HG02642 (cell line): ENCODE results near the gene ARHGAP31.

ENCODE experiments used
- ATAC-seq: cut with Tn5 transposase; IDR thresholded peaks from one replicate; pipeline ENCODE4 v1.9.1; 2021; ENCODE audit warnings: mild to moderate bottlenecking; ENCODE audit not compliant: unreplicated experiment, poor library complexity

ARHGAP31 gene

GRCh38 chr3:119418641-119419040 is 124.5 kb downstream of the ARHGAP31 start:
- ATAC-seq = no peak

GRCh38 chr3:119420196-119420595 is 126.0 kb downstream of the ARHGAP31 start:
- no peak for ATAC-seq

GRCh38 chr3:119427669-119428068 is 133.5 kb downstream of the ARHGAP31 start:
- no peak for ATAC-seq

- ATAC-seq = no peak
These were observed 134.4 kb downstream of the ARHGAP31 start for GRCh38 chr3:119428538-119428937.

GRCh38 chr3:119433613-119434325 is 139.6 kb downstream of the ARHGAP31 start:
- ATAC-seq = no peak

GRCh38 chr3:119434703-119435102 is 140.5 kb downstream of the ARHGAP31 start:
- no peak for ATAC-seq

GRCh38 chr3:119436977-119437376 is 142.8 kb downstream of the ARHGAP31 start:
- ATAC-seq = no peak

- no peak for ATAC-seq
These were observed 143.6 kb downstream of the ARHGAP31 start for GRCh38 chr3:119437691-119438258.

- no peak for ATAC-seq
These were observed 149.0 kb downstream of the ARHGAP31 start for GRCh38 chr3:119443179-119443578.

GRCh38 chr3:119444590-119444989 is 150.4 kb downstream of the ARHGAP31 start:
- ATAC-seq = no peak

- ATAC-seq = no peak
These were observed 159.6 kb downstream of the ARHGAP31 start for GRCh38 chr3:119453822-119454221.

GRCh38 chr3:119456469-119456868 is 162.3 kb downstream of the ARHGAP31 start:
- ATAC-seq = no peak

- no peak for ATAC-seq
These were observed 163.1 kb downstream of the ARHGAP31 start for GRCh38 chr3:119457246-119457645.

GRCh38 chr3:119463171-119464169 is 169.3 kb downstream of the ARHGAP31 start, which contains the start of gene TMEM39A:
TMEM39A (minus strand) TSS chr3:119463615; CDS start chr3:119462074, 1,541 bp downstream.
- ATAC-seq = peak; percentile 92

GRCh38 chr3:119468041-119468440 is 173.9 kb downstream of the ARHGAP31 start:
- ATAC-seq = no peak

GRCh38 chr3:119469418-119470189 is 175.4 kb downstream of the ARHGAP31 start:
- ATAC-seq = no peak
